Caco-2 (cell line): ENCODE measurements around the gene STON2. TPM values are rescaled to one million over a fixed set of nuclear protein-coding genes. Genes with fewer than 3 reads are reported as not detected.

Experiments
- BruUV-seq: library from RNA; stranded (reverse); fragments of 400-500 nt; replicated peaks from 2 replicates; lab custom pipeline; 2021; lab: Mats Ljungman, UMichigan
- CTCF ChIA-PET: fragments of 300-600 bp; sonication (Branson Sonifier 250); formaldehyde crosslinking; loops from one replicate; lab custom pipeline; 2022; ENCODE audit warnings: antibody characterized with exemption; lab: Charles Lee
- POLR2A ChIA-PET: fragments of 300-600 bp; sonication (Branson Sonifier 250); formaldehyde crosslinking; loops from one replicate; lab custom pipeline; 2022; ENCODE audit warnings: antibody characterized with exemption; lab: Charles Lee
- DNase-seq, 2 experiments: peaks; one replicate each; pipeline versions ENCODE4 v3.0.0 to v3.0.0-alpha.2; 2020 to 2022
- H3K27me3 ChIP-seq: replicated peaks from 2 replicates; pipeline ENCODE4 v1.6.0; 2011; ENCODE audit warnings: low read length; ENCODE audit not compliant: control insufficient read depth, insufficient read depth
- H3K36me3 ChIP-seq: 2 replicates; pipeline ENCODE4 v1.5.1; 2011; ENCODE audit warnings: low read length; ENCODE audit not compliant: control insufficient read depth, insufficient read depth
- H3K4me1 ChIP-seq: fragments of 250-450 bp; sonication (Bioruptor Pico); 2 replicates; pipeline ENCODE4 v1.5.1; 2020; ENCODE audit warnings: mild to moderate bottlenecking
- H3K4me3 ChIP-seq: 2 replicates; pipeline ENCODE4 v1.5.1; 2011; ENCODE audit warnings: low read depth, mild to moderate bottlenecking, control low read depth, low read length
- H3K9me3 ChIP-seq: fragments of 250-450 bp; sonication (Bioruptor Pico); 2 replicates; pipeline ENCODE4 v1.5.1; 2020; ENCODE audit warnings: mild to moderate bottlenecking, moderate library complexity
- H3K27ac Mint-ChIP-seq: one replicate; pipeline ENCODE4 v1.8.0; 2022; ENCODE audit warnings: mixed read lengths; ENCODE audit not compliant: unreplicated experiment
- H3K27me3 Mint-ChIP-seq: one replicate; pipeline ENCODE4 v1.8.0; 2022; ENCODE audit warnings: mixed read lengths; ENCODE audit not compliant: insufficient read depth, unreplicated experiment
- H3K36me3 Mint-ChIP-seq: one replicate; pipeline ENCODE4 v1.8.0; 2022; ENCODE audit warnings: mild to moderate bottlenecking, mixed read lengths; ENCODE audit not compliant: insufficient read depth, unreplicated experiment
- H3K4me1 Mint-ChIP-seq: one replicate; pipeline ENCODE4 v1.8.0; 2022; ENCODE audit warnings: low read depth, mixed read lengths; ENCODE audit not compliant: unreplicated experiment
- H3K4me3 Mint-ChIP-seq: one replicate; pipeline ENCODE4 v1.8.0; 2022; ENCODE audit warnings: mild to moderate bottlenecking, moderate library complexity, mixed read lengths; ENCODE audit not compliant: unreplicated experiment
- H3K9me3 Mint-ChIP-seq: one replicate; pipeline ENCODE4 v1.8.0; 2022; ENCODE audit warnings: mixed read lengths; ENCODE audit not compliant: unreplicated experiment
- intact Hi-C: fragments of 100-400 bp; cut with micrococcal nuclease; formaldehyde crosslinking; loops from one replicate; pipeline ENCODE4 v1.10.0; 2022; ENCODE audit not compliant: unreplicated experiment
- total RNA-seq: library from RNA; stranded (reverse); gene quantifications from 2 replicates; pipeline ENCODE4 v1.2.3, GENCODE V29; 2022
- TF ChIP-seq, protein P1 (sequence below), 2 experiments: fragments of 200-600 bp in 1 of 2; IDR thresholded peaks; 1 replicate in 1 of 2; 2 replicates in 1 of 2; pipeline versions ENCODE4 v1.5.1 to v1.8.0; 2011 to 2022; ENCODE audit warnings: antibody characterized with exemption in 1 of 2, control low read depth in 1 of 2, inconsistent platforms in 1 of 2, low read depth in 1 of 2, low read length in 1 of 2, mild to moderate bottlenecking in 1 of 2, moderate library complexity in 1 of 2; ENCODE audit not compliant: insufficient read depth in 1 of 2, severe bottlenecking in 1 of 2, unreplicated experiment in 1 of 2

Gene STON2
- total RNA-seq, 1 experiment from 2014 or later: 43.5 TPM

DNA sequence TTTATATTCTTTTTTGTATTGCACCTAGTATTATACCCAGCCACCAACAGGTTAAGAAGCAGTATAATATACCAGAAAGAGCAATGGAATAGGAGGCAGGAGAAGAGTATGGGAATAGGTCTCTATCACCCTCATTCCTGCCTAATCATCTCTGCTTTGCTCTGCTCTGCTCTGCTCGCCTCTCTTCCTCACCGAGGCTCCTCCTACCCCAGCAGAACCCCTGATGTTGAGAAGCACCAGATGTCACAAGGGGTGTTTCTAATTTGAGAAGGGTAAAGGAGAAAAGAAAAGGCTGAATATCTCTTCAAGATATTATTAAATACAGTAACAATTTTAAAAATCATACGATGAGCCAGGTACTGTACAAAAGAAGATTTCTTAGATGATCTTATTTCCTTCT, 89.0 kb downstream of the STON2 start:
- TF ChIP-seq, protein P1, sequence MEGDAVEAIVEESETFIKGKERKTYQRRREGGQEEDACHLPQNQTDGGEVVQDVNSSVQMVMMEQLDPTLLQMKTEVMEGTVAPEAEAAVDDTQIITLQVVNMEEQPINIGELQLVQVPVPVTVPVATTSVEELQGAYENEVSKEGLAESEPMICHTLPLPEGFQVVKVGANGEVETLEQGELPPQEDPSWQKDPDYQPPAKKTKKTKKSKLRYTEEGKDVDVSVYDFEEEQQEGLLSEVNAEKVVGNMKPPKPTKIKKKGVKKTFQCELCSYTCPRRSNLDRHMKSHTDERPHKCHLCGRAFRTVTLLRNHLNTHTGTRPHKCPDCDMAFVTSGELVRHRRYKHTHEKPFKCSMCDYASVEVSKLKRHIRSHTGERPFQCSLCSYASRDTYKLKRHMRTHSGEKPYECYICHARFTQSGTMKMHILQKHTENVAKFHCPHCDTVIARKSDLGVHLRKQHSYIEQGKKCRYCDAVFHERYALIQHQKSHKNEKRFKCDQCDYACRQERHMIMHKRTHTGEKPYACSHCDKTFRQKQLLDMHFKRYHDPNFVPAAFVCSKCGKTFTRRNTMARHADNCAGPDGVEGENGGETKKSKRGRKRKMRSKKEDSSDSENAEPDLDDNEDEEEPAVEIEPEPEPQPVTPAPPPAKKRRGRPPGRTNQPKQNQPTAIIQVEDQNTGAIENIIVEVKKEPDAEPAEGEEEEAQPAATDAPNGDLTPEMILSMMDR (IDR thresholded peaks at IDR 0.05; ENCODE audit: insufficient read depth in 1 of 2, low read depth in 1 of 2, low read length in 1 of 2, severe bottlenecking in 1 of 2, unreplicated experiment in 1 of 2): no peak
- BruUV-seq: no TSS peak
- Histone ChIP-seq H3K27me3 (no peaks in the 10 kb centered on the region), H3K4me3 (no peak overlapping the region), H3K36me3 (no peaks in the 10 kb centered on the region), H3K4me1 (peaks cover 10% of the 10 kb centered on the region; the same call in 1 of the 2 replicates), H3K9me3 (no peaks in the 10 kb centered on the region)
- CTCF ChIA-PET: no interaction called here
- Mint-ChIP-seq H3K27me3 (no peaks in the 10 kb centered on the region), H3K36me3 (no peaks in the 10 kb centered on the region), H3K9me3 (no peaks in the 10 kb centered on the region), H3K4me1 (peaks cover 21% of the 10 kb centered on the region), H3K27ac (no peak overlapping the region), H3K4me3 (no peak overlapping the region)
- POLR2A ChIA-PET: no interaction called here
- DNase-seq: no peak
- intact Hi-C loops: no loop called here

DNA sequence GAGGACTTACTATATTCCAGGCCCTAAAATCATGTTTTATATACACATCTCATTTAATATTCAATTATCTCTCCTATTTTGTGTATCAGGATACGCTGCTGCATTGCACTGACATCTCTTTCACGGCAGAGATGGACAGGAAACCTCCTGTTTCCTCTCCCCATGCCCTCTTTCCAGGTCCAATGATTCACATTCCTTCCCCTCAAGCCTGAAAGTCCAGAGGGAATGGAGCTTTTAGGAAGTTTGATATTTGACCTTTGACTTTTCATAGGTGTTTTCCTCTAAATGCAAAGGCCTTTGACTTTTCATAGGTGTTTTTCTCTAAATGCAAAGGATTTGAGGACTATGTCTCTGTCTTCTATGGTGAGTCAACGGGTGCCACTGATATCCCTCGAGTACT, 89.5 kb downstream of the STON2 start:
- Mint-ChIP-seq H3K9me3 (no peaks in the 10 kb centered on the region), H3K27ac (no peak overlapping the region), H3K27me3 (no peaks in the 10 kb centered on the region), H3K4me3 (no peak overlapping the region), H3K36me3 (no peaks in the 10 kb centered on the region), H3K4me1 (peaks cover 21% of the 10 kb centered on the region)
- no peak for DNase-seq
- CTCF ChIA-PET: no interaction called here
- Histone ChIP-seq H3K27me3 (no peaks in the 10 kb centered on the region), H3K36me3 (no peaks in the 10 kb centered on the region), H3K4me3 (no peak overlapping the region), H3K9me3 (no peaks in the 10 kb centered on the region), H3K4me1 (peaks cover 11% of the 10 kb centered on the region; the same call in 1 of the 2 replicates)
- TF ChIP-seq, protein P1 (IDR thresholded peaks at IDR 0.05; ENCODE audit: insufficient read depth in 1 of 2, low read depth in 1 of 2, low read length in 1 of 2, severe bottlenecking in 1 of 2, unreplicated experiment in 1 of 2): no peak
- intact Hi-C loops: no loop called here
- BruUV-seq: no TSS peak
- POLR2A ChIA-PET: no interaction called here

DNA sequence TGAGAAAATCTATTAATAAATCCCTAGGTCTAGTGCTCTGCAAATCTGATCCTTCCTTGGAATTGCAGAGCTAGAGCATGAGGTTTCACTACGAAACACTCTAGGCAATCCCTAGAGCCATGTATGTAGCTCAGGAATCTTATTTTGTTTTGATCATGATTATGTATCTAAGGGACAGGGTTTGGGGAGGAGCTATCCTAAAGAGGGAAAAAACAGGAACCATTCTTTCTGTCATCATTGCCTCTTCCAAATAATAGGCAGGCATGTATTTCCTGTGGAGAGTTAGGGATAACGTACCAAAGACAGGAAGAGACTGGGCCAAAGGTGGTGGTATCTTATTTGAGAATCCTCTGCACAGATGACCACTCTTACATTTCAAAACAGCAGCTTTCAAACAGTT, 90.6 kb downstream of the STON2 start:
- Mint-ChIP-seq H3K4me3 (no peak overlapping the region), H3K27me3 (no peaks in the 10 kb centered on the region), H3K27ac (no peak overlapping the region), H3K9me3 (no peaks in the 10 kb centered on the region), H3K36me3 (no peaks in the 10 kb centered on the region), H3K4me1 (peaks cover 21% of the 10 kb centered on the region)
- no peak for DNase-seq
- Histone ChIP-seq H3K27me3 (no peaks in the 10 kb centered on the region), H3K36me3 (no peaks in the 10 kb centered on the region), H3K4me1 (peaks cover 22% of the 10 kb centered on the region), H3K4me3 (no peak overlapping the region), H3K9me3 (no peaks in the 10 kb centered on the region)
- ChIA-PET CTCF (no interaction called here), POLR2A (no interaction called here)
- intact Hi-C loops: no loop called here
- no TSS peak for BruUV-seq
- TF ChIP-seq, protein P1 (IDR thresholded peaks at IDR 0.05; ENCODE audit: insufficient read depth in 1 of 2, low read depth in 1 of 2, low read length in 1 of 2, severe bottlenecking in 1 of 2, unreplicated experiment in 1 of 2): no peak
